ENCODE data around the gene ATOH8. TPM values are rescaled to one million over a fixed set of nuclear protein-coding genes. Genes with fewer than 3 reads are reported as not detected.

Gene ATOH8
- total RNA-seq, 4 donors from 2014 or later: 41.1 to 124 (median 62.5) TPM

DNA sequence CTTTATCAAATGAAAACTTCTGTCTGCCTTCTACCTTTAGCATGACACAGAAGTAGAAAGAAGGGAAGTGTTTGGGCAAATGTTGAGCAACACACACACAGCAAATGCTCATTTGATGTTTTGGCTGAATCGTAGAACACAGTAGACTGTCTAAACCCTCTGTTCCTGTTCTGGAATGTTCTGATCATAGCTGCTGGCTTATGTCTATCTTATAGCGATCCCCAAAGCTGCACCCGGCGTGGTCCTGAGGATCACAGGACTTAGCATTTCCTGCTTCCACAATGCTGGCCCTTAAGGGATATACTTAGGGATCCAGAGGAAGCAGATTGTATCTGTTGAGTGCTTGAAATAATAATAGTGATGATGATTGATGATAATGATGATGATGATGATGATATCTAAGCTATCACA is 44.4 kb upstream of the ATOH8 start:
- no peak overlapping the region for H3K4me3 ChIP-seq
- H3K4me1 ChIP-seq: peaks cover 52 to 89% (median 76%) of the 10 kb centered on the region in 4 donors
- DNase-seq (ENCODE audit: extremely low spot score): no peak
- peaks cover 0 to 3% (median 0%) of the 10 kb centered on the region in 4 donors for H3K27me3 ChIP-seq
- intact Hi-C loops (cut with DNase I): loop anchor here (5.0 kb wide), 1 partner anchor 72 kb away; no protein-coding TSS in a partner anchor
- TF ChIP-seq POLR2A (IDR thresholded peaks at IDR 0.05; ENCODE audit: low read depth): no peak
- TF ChIP-seq CTCF (IDR thresholded peaks at IDR 0.05): no peak
- no peak for TF ChIP-seq EP300 (IDR thresholded peaks at IDR 0.05)
- no peak for TF ChIP-seq POLR2AphosphoS5 (IDR thresholded peaks at IDR 0.05)
- no peaks in the 10 kb centered on the region for H3K36me3 ChIP-seq
- H3K9me3 ChIP-seq: no peaks in the 10 kb centered on the region
- H3K27ac ChIP-seq (replicated peaks in 1 of 4): peak overlapping the region; percentile 68 to 75 (median 70)
- 45% methylated on average over 4 of the region's 4 CpGs for WGBS

DNA sequence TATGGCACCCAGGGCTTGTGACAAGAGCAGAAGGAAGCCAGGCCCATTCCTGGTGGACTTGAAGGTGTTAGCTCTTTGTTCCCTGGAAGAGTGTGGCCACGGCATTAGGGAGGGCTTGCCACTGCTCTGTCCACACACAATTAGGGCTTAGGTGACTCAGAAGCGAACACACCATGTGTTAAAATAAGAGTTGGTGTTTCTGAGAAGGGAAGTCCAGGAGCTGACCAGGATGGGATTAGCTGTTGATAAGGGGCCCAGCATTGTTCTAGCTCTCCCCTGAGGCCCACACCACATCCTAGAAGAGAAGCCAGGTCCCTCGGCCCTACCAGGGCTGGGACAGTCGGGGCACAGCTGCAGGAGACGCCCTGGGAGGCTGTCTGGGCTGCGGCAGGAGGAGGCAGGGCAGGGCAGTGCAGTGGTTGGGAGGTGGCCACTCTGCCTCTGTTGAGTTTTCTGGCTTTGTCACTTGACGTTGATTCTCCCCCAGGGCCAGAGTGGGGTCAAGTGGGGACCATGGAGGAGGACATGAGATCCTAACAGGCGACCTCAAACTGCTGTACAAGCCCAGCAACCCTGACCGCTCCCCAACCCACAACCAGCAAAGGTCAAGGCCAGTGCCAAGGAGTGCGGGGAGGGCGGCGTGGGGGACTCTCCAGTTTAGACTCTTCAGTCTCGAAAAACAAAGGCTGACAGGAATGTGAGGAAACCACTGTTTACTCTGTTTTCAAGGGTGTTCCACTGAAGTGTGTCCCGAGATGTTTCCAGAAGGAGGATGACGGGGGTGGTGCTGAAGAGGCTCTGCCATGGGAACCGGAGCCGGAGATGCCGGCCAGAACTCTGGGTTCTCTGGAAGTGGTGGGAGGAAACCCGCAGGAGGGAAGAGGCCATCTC is 42.9 kb upstream of the ATOH8 start:
- 74% methylated on average over 15 of the region's 19 CpGs for WGBS
- DNase-seq (ENCODE audit: extremely low spot score): no peak
- H3K9me3 ChIP-seq: no peaks in the 10 kb centered on the region
- no peaks in the 10 kb centered on the region for H3K36me3 ChIP-seq
- no peak for TF ChIP-seq EP300 (IDR thresholded peaks at IDR 0.05)
- peak; percentile 14 to 38 for TF ChIP-seq POLR2AphosphoS5 (IDR thresholded peaks at IDR 0.05)
- H3K4me3 ChIP-seq: no peak overlapping the region
- intact Hi-C loops (cut with DNase I): no loop called here
- H3K27ac ChIP-seq (replicated peaks in 1 of 4): peak overlapping the region; percentile 68 to 75 (median 70)
- peaks cover 0 to 3% (median 0%) of the 10 kb centered on the region in 4 donors for H3K27me3 ChIP-seq
- peaks cover 43 to 76% (median 69%) of the 10 kb centered on the region in 4 donors for H3K4me1 ChIP-seq

DNA sequence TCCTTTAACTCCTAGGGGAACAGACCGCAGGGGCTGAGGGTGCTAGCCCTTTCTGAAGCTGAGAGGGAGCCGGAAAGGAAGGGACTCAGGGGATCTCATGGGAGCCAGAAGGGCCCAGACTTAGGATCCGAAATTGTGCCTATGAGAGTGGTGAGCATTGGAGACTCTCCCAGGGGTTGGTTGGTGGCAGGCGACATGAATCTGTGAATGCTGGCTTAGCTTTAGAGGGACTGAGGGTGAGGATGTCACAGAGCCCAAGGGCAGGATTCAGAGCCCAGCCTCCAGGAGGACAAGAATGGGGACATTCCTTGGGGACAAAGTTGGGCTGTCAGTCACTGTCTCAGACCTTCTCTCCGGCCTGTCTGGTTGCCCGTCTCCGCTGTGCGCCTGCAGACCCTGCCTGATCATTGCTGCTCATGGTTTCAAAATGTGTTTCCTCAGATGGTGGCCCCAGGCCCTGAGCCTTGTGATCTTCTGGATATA is 42.2 kb upstream of the ATOH8 start:
- Histone ChIP-seq H3K9me3 (no peaks in the 10 kb centered on the region), H3K4me3 (no peak overlapping the region), H3K36me3 (no peaks in the 10 kb centered on the region), H3K27ac (replicated peaks in 1 of 4) (peak overlapping the region; percentile 68 to 75 (median 69)), H3K4me1 (peaks cover 36 to 69% (median 62%) of the 10 kb centered on the region in 4 donors), H3K27me3 (peaks cover 0 to 3% (median 0%) of the 10 kb centered on the region in 4 donors)
- TF ChIP-seq POLR2AphosphoS5 (IDR thresholded peaks at IDR 0.05) (no peak), CTCF (IDR thresholded peaks at IDR 0.05) (no peak), EP300 (IDR thresholded peaks at IDR 0.05) (no peak), POLR2A (IDR thresholded peaks at IDR 0.05; ENCODE audit: low read depth) (no peak)
- 85% methylated on average over 8 of the region's 8 CpGs for WGBS
- intact Hi-C loops (cut with DNase I): no loop called here
- DNase-seq (ENCODE audit: extremely low spot score): no peak

- no peak for DNase-seq (ENCODE audit: extremely low spot score)
- TF ChIP-seq CTCF (IDR thresholded peaks at IDR 0.05) (no peak), POLR2A (IDR thresholded peaks at IDR 0.05; ENCODE audit: low read depth) (no peak), EP300 (IDR thresholded peaks at IDR 0.05) (no peak), POLR2AphosphoS5 (IDR thresholded peaks at IDR 0.05) (no peak)
- Histone ChIP-seq H3K4me3 (no peak overlapping the region), H3K4me1 (peaks cover 28 to 62% (median 56%) of the 10 kb centered on the region in 4 donors), H3K9me3 (no peaks in the 10 kb centered on the region), H3K27ac (replicated peaks in 1 of 4) (peak overlapping the region; percentile 68 to 75 (median 69)), H3K36me3 (no peaks in the 10 kb centered on the region), H3K27me3 (peaks cover 0 to 3% (median 0%) of the 10 kb centered on the region in 4 donors)
- intact Hi-C loops (cut with DNase I): no loop called here
- WGBS: 78% methylated on average over 15 of the region's 15 CpGs
Observed at GRCh38 chr2:85712336-85712735, 41.5 kb upstream of the ATOH8 start.

Measured in esophagus muscularis mucosa (tissue), 4 donors.